Inferior parietal cortex (tissue), 1 donor: ENCODE results near the gene MICALL2.
A peak's percentile ranks its signal among the peaks of the same experiment; 100 is the strongest.

Source experiments
- DNase-seq: peaks from one replicate; pipeline ENCODE4 v3.0.0-alpha.2; 2016; ENCODE audit errors: extremely low spot score

Gene MICALL2

GRCh38 chr7:1468203-1468602 is 8.9 kb upstream of the MICALL2 start:
- no peak for DNase-seq

GRCh38 chr7:1466524-1467271 is 7.4 kb upstream of the MICALL2 start:
- no peak for DNase-seq

GRCh38 chr7:1464694-1465093 is 5.4 kb upstream of the MICALL2 start:
- DNase-seq = no peak

- no peak for DNase-seq
Observed at GRCh38 chr7:1463676-1464223, 4.5 kb upstream of the MICALL2 start.

GRCh38 chr7:1461646-1462375 is 2.5 kb upstream of the MICALL2 start:
- DNase-seq = no peak

GRCh38 chr7:1460821-1461645 is 1.8 kb upstream of the MICALL2 start:
- no peak for DNase-seq

- peak; percentile 25 for DNase-seq
Observed at GRCh38 chr7:1459920-1460820, 900 bp upstream of the MICALL2 start.

- peak; percentile 94 for DNase-seq
Observed at GRCh38 chr7:1459512-1459892, 232 bp upstream of the MICALL2 start.

GRCh38 chr7:1457949-1458682 is 1.2 kb downstream of the MICALL2 start:
- no peak for DNase-seq

- DNase-seq = no peak
Observed at GRCh38 chr7:1457059-1457948, 2.0 kb downstream of the MICALL2 start.

GRCh38 chr7:1455955-1456354 is 3.3 kb downstream of the MICALL2 start:
- DNase-seq = no peak

- no peak for DNase-seq
Observed at GRCh38 chr7:1455241-1455939, 3.9 kb downstream of the MICALL2 start.

- DNase-seq = no peak
Observed at GRCh38 chr7:1454542-1454941, 4.7 kb downstream of the MICALL2 start.

- DNase-seq = no peak
Observed at GRCh38 chr7:1452205-1452604, 7.1 kb downstream of the MICALL2 start.

- no peak for DNase-seq
Observed at GRCh38 chr7:1450987-1451386, 8.3 kb downstream of the MICALL2 start.

- no peak for DNase-seq
Observed at GRCh38 chr7:1450431-1450830, 8.8 kb downstream of the MICALL2 start.

- no peak for DNase-seq
Observed at GRCh38 chr7:1449951-1450350, 9.3 kb downstream of the MICALL2 start.

- DNase-seq = no peak
Observed at GRCh38 chr7:1449501-1449900, 9.8 kb downstream of the MICALL2 start.

GRCh38 chr7:1448958-1449357 is 10.3 kb downstream of the MICALL2 start:
- DNase-seq = no peak
